Measurements from ENCODE around the gene EBLN1.
A peak's percentile ranks its signal among the peaks of the same experiment; 100 is the strongest.

The EBLN1 gene

DNA sequence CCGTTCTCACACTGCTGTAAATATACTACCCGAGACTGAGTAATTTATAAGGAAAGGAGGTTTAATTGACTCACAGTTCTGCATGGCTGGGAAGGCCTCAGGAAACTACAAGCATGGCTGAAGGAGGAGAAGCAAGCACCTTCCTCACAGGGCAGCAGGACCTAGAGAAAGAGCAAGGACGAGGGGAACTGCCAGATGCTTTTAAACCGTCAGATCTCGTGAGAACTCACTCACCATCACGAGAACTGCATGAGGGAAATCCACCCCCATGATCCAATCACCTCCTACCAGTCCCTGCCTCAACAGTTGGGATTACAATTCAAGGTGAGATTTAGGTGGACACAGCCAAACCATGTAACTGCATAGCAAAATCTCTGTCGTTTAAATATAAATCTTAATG lies at the start of gene EBLN1:
Gene EBLN1, minus strand, starts transcription at position 174 of the 400 bp plus-strand sequence. CDS start 8,032 bp downstream, outside the sequence.
- FAIRE-seq: no peak

DNA sequence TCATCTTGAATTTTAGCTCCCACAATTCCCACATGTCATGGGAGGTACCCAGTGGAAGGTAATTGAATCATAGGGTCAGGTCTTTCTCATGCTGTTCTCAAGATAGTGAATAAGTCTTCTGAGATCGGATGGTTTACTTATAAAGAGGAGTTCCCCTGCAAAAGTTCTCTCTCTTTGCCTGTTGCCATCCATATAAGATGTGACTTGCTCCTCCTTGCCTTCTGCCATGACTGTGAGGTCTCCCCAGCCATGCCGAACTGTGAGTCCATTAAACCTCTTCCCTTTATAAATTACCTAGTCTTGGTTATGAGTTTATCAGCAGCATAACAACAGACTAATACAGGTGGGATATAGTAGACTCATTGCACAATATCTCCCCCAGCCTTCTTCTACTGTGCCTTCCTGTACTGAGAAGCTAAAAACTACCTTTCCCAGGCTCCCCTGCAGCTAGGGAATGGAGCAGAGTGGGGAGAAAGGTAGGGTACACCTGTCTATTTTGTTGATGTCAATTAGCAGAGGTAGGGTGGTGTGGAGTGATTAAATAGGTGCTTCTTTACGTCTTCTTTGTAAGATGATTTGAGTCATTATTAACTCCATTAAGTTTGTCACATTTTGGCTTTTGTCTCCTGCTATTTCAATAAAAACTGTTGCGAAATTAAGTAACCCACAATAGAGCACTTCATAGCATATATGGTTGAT lies 48.2 kb upstream of the EBLN1 start:
- FAIRE-seq: no peak

DNA sequence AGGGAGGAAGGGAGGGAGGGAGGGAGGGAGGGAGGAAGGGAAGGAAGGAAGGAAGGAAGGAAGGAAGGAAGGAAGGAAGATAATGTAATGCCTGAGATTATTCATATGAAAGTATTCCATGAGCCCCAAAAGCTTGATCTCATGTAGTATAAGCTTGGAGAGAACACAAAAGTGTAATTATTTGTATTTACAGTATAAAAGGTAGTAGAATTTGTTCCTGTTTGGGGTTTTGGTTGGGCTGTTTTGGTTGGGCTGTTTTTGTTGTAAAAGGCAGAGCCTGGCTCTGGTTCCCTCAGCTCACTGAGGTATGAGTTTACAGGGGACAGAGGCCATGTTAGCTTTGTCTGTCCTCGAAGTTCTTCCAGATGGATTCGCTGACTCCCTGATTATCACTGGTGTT lies 45.3 kb upstream of the EBLN1 start:
- no peak for FAIRE-seq

DNA sequence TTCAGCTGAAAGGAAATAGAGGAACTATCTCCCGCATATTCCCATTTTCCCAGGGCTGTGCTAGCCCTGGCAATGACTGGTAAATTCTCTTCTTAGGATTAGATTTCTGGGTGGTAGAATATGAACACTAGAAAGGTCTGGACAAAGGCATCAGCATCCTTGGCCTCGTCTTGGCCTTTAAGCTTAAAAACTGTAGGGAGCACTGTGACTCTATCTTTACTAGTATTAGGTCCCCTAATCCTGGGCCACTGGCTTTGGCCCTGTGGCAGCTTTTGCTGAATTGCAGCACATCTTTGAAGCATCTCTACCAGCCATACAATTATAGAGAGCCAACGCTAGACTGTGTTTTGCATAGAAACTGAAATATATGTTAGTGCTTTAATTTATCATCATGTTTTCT lies 41.5 kb upstream of the EBLN1 start:
- no peak for FAIRE-seq

DNA sequence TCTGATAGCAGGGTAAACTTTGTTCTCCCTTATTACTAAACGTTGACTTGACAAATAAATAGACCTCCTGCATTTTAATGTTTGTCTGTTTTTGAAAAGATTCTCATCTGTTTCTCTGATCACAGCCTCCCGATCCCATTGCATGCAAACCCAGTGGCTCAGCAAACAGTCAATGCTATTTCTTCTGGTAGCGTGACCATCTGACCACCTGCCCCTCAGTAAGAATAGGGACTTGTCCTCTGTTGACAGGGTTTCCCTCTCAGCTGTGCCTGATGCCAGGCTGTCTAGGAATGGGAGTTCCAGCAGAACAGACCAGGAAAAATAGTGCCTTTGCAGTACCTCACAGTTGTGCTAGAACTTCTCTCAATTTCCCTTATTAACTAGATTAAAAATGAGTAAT lies 40.7 kb upstream of the EBLN1 start:
- no peak for FAIRE-seq

DNA sequence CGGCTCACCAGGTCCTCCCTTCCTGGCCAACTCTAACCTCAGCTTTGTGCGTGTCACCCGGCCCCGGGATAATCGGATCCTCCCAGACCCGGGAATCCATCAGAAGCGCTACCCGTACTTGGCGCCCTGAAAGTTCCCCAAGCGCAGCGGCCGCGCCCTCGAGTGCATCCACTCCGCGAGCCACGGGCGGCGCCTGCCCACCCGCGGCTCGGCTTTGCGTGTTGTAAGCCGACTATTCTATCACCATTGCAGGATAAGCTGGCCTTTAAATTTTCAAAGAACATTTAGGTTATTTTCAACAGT lies 35.7 kb upstream of the EBLN1 start:
- no peak for FAIRE-seq

DNA sequence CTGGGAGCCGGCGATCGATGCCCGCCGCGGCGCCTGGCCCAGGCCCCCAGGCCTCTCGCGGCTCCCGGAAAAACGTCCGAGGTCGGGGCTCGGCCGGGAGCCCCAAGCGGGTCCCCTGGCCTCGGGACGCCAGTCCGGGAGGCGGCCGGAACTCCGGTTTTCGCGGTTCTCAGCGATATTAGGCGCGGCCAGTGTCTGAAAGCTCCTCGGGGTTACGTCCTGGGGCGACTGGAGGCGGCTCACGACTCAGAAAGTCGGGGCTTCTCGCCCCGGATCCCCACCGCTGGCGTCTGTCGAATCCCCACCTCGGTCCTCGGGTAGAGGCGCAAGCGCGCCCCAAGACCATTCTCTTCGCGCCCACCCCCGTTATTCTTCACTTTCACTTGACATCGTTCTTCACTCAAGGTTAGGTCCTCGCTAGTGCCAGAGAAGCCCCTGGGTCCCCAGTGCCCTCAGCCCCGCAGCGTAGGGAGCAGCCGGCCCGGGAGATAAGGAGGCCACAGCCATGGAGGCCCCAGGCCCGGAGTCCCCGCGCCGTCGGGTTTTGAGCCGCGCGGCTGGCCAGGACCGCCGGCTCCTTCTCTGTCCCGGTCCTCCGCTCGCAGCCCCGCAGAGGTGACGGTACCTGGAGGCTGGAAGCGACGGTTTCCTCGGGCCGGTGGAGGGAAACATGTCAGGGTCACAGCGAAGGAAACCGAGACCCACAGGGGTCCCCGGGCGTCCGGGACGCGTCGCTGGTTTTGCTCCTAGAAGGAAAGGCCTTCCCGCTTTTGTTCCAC lies 35.2 kb upstream of the EBLN1 start:
- FAIRE-seq: no peak

DNA sequence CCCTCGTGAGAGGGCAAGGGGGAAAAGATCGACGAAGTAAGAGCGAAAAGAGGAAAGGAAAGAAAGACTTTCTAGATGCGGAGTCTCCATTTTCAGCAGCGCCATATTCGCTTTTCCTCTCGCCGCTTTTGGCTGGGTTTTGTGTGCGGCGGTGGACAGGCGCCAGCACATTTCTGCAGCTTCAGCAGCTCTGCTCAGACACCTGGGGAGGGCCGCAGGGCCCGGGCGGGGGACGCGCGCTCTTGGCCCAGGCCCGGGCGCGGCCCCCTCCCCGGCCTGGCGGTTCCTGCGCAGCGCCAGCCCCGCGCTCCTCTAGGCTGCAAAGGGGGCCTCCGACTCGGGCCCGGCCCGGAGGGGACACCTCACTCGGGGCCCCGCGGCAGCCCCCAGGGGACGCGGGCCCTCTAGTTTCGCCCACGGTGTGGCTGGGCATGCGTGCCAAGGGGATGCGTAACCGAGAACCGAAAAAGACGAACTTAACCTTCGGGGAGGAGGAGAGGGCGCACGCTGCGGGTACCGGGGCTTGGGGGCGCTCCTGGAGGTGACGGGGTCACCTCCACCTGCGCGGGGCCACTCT lies 34.5 kb upstream of the EBLN1 start:
- FAIRE-seq: no peak

DNA sequence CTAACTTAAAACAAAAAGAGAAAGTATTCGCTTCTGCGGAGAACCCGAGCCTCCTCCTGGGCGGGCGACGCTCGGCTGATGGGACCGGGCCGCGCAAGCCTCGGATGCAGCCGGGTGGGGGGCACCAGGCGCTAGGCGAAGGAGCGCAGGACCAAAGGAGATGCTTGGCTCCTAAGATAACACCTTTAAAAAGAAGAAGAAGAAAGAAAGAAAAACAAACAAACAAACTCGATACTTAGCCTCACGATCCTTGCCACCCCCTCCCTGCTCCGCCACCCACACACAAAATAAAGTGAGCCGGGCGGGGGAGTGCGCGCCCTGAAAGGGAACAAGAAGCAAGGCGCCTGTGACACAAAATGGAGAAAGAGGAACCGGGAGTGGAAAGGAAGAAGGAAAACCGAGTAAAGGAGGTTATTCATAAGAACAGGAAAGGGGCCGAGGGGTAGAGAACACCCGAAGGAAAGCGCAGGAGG lies 34.0 kb upstream of the EBLN1 start:
- no peak for FAIRE-seq

DNA sequence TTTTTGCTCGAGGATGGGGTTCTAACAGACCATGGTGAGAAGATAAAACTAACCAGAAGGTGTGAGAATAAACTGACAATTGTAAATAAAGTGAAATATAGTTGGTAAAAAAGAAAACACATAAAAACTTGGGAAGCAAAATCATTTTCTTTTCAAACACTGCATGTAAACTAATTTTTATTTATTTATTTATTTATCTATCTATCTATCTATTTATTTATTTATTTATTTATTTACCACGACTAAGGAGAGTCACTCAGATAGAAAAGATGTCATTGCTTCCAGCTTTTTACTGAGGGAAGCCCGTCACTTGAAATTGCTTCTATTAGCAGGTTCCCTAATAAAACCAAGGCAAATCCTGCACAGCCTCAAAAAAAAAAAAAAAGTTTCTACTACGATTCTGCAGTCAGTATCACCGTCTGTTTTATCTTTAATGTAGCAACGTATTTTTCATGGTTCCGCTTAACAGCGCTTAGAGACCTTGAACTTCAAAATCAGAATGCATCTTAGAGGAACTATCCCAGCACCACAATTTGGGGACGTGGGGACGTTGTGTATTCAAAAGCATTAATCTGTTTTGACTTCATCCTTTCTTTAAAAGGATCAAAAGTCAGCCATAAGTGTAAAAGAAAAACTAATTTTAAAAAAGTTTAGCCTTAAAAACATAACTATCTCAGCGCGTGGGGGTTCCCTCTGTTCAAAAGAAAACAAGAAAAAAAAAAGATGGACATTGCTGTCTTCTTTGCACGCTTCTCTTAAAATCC lies 33.3 kb upstream of the EBLN1 start:
- FAIRE-seq: no peak

DNA sequence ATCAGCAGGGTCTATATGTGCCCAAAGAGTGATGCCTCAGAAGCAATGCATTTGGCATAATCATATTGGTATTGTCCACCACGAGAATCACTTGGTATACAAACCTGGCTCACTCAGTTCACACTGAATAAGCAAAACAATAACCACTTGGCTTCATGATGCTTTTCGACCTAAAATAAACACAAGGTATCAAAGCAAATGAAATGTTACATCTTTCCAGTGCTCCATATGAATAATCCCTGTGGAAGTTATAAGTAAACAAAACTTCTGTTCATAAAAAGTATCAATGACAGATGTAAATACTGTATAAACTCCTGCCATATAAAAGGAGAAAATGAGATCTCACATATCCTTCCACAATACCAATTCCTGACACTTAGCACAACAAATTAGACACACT lies 29.8 kb upstream of the EBLN1 start:
- FAIRE-seq: no peak

DNA sequence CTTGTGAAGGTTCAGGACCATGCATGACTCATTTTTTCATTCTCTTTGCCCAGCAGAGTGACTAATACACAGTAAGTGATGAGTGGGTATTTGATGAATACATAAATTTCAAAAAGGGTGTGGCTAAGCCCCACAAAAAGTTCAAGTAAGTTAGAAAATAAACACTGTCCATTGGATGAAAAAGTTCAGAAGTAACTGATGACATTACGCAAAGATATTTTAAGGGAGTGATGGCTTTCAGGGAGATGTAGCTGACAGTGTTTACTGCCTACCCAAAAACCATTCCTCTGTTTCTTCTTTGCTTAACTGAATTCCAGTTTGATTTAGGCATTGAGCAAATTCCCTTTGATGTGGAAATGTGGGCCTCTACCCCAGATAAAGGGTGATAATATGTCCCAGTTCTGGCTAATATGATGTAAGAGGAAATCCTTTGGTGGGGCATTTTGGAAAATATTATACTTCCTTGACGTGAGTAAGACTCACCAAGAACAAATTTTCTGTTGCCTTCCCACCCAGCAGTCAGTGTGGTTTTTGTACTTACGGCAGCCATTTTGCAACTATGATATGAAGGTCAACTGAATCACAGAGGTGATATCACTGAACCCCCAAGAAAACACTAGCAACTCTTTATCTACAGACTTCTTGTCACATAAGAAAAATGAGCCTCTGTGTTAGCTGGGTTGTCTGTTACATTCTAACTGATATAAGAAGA lies 29.0 kb upstream of the EBLN1 start:
- FAIRE-seq: no peak

DNA sequence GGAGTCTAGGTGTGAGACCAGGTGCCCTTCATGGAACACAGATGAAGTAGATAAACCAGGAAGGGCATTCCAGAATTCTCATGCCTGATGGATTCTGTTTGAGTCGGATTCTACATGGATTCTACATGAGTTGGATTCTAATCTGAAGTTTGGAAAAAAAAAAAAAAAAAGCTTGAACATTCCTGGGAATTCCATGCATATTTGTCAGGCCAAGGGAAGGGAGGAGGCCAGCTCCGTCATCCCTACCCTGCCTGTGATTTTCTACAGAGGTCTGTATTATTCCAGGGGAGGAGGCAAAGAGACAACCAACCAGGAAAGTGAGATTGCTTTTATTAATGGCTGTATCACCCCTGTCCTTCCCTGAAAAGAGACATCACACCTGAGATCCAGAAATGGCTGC lies 27.8 kb upstream of the EBLN1 start:
- FAIRE-seq: no peak

DNA sequence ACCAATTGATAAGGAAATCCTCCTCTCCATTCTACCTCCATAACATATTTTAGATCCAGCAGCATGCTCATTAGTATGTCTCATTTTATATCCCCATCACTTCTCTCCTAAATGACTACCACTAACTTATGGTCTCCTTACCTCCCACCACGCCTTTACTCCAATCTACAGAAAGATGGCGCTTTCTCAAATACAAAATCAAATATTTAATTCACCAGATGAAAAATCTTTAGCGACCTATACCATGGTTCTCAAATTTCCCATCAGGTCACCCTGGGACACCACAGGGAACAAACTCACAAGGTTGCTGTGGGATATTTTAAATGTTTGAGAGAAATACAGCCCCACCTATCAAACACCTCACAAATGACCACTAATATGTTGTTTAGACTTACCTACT lies 27.0 kb upstream of the EBLN1 start:
- no peak for FAIRE-seq

DNA sequence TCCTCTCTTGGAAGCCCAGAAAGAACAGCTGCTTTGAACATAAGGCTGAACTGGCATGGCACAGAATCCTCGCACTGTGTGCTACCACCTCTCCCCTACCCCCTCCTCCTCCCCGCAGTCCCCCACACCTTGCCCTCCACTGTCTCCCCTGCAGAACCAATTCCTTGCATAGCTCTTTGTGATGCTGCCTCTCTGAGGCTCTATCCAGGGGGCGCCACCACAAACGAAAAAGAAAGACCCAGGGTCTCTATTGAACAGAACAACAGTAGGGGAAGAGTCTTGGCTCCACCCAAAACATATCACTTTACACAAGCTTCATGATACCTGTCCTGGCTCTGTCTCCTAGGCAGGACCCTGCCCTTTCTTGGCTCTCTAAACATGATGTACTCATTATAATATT lies 26.2 kb upstream of the EBLN1 start:
- no peak for FAIRE-seq

DNA sequence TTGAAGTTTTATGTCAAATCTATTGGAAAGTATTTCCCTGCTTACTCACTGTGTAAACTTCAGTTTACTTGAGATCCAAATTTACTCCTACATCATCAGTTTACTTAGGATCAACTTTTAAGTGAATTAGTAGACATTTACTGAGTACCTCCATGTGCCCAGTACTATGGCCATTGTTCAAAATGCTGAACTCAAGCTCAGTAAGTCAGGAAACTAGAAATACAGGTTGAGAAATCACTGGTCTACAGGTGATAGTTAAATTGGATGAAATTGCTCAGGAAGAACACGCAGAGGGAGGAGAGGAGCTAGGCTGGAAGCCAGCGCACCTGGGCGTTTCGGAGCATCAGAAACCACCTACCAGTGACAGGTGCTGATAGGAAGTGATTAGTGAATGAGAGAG lies 25.5 kb upstream of the EBLN1 start:
- FAIRE-seq: no peak

DNA sequence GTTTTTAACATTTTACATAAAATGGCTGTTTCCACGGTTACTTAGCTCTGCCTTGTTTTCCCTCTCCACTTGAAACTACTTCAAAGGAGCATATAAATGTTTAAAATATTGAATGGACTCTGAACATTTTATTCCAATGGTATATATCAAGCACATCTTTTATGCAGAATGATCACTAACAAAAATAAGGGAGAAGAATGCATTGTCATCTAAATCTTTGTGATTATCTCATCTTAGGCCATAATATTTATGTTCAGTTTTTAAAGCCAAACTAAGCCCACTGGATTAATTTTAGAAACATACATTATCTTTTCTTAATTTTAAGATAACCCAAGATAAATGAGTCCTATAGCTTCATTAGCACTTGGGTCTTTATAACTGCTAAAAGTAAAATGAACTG lies 13.4 kb upstream of the EBLN1 start:
- FAIRE-seq: no peak

DNA sequence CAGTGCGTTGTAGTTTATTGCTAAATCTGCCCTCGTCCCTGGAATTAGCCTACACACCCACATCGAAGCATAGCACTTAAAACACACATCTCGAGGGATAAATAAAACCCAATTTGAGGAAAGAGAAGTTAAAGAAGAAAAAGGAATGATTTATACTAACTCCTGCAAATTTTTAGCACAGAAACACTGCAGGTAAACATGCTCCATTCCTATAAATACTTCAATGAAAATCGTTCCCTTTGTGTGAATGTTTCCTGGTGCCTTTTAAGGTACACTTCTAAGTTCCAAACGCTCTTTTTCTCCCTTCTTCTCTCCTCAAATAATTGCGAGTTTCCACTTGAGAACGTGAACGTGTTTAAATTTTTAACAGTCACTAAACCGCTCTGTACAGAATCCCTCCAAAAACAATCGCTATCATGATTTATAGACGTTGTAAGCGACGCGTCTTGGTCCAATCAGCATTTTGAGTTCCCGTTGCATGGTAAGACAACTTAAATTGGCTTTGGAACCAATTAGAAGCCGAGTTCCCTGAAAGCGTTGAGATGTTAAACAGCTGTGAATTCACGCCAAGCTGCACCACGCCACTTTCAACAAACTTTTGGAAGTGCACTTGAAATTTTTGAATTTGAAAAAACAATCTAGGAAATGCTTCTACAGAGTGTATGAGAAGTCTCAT lies 12.5 kb upstream of the EBLN1 start:
- FAIRE-seq: peak; percentile 82

DNA sequence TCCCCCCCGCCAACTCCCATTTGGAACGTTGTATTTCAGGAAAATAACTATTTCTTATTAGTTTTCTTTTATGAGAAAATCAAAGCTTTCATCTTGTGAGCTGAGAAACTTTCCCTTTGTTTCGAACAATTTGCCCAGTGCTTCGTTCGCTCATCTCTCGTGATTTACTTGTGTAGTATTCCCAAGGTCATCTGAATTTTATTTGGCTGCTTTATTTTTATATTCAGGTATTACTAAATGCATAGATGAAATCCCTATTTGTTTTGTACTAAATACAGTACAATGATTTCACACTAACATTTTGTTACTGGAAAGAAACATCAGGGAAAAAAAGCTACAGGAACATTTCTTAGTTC lies 12.0 kb upstream of the EBLN1 start:
- no peak for FAIRE-seq

DNA sequence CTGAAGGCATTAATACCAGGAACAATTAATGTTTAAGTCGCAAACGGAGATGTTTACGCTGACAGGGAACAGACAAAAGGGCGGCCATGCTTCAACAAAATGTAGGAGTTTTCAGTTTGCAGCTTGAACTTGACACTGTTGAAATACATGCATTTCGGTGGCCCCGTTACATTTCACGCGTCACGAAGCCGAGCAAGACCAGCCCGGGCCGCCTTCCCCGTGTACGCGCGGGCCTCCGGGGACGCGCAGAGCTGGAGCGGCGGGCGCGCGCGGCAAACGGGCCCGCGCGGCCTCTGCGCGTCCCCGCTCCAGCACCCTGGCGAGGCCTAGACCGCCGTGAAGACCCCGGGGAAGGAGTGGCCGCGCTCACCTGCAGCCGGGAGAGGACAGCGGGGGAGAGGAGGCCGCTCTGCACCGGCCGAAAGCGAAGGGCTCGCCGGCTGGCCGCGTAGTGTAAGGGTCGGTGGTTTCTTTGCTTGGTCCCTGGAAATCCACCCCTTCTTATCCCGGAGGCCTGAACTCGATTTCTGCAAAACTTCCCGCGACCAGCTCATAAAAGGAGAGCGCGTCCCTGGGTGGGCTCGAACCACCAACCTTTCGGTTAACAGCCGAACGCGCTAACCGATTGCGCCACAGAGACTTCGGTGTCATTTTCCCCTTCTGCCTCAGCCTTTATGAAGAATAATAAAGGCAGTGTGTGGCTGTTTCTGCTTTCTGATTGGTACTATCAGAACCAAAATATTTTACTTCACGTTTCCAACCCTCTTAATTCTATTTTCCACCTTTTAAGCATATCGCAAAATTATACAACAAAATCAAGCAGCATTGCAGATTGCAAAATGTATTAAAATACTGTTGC lies 11.4 kb upstream of the EBLN1 start:
- FAIRE-seq: no peak

DNA sequence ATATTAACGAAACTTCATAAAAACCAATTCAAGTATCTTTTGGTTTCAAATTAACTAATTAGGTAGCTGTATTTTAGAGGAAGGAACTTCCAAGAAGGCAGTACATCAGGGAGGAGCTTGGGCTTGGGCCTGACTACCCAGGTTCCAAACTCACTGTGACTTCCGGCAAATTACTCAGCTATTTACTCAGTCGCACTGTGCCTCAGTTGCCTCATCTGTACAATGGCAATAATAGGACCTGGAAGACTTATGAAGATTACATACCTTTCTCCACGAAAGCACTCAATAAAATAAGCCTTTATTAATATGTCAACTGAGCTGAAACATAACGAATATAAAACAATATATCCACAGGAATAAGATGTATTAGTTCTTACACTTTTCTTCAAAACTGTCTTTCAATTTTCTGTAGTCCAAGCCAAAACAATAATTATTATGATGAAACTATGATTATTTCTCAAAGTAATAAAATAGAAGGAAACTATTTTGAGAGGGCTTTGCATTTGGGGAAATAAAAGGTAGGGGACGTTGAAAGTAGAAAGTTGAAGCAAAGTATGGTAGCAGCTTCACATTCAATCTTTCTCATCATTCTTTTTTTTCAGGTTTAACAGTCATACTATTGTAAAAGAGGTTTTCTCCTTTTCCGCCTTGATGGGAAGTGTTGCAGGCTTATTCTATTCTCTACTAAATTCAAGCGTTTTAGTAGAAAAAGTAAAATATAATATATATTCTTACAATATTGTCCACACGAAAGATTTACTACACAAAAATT lies 10.5 kb upstream of the EBLN1 start:
- FAIRE-seq: no peak

All from TTC549 (cell line).